Prostate gland (tissue), 2 donors: ENCODE results near the gene BCL11A.

Source experiments
- CTCF ChIP-seq, 4 experiments: fragments of 200-600 bp in 2 of 4; fragments of 450-650 bp in 2 of 4; sonication (generic) in 2 of 4; IDR thresholded peaks; 1 replicate in 3 of 4; 2 replicates in 1 of 4; pipeline ENCODE4 v1.5.1; 2016 to 2019; ENCODE audit warnings: antibody characterized with exemption in 4 of 4, mild to moderate bottlenecking in 2 of 4, moderate library complexity in 2 of 4
- POLR2AphosphoS5 ChIP-seq: sonication (generic); formaldehyde crosslinking; IDR thresholded peaks from one replicate; pipeline ENCODE4 v1.6.1; 2017; ENCODE audit warnings: antibody characterized with exemption

GRCh38 chr2:60548311-60548710, 5.1 kb downstream of the BCL11A start:
- TF ChIP-seq CTCF (IDR thresholded peaks at IDR 0.05): no peak
- no peak for TF ChIP-seq POLR2AphosphoS5
